OCI-LY1 (cell line): ENCODE data around the gene ALDH1B1.

Experiments
- EZH2 ChIP-seq: fragments of 200-600 bp; sonication (generic), shearing (Covaris generic); IDR thresholded peaks from 2 replicates; pipeline ENCODE4 v1.8.0; 2017; ENCODE audit warnings: borderline replicate concordance, mixed run types, mild to moderate bottlenecking, antibody characterized with exemption, low read length, moderate library complexity, mixed read lengths
- TF ChIP-seq, protein P1 (sequence below): fragments of 200-600 bp; sonication (generic), shearing (Covaris generic); IDR thresholded peaks from 2 replicates; pipeline ENCODE4 v1.5.1; 2017; ENCODE audit warnings: mild to moderate bottlenecking, antibody characterized with exemption, low read length, moderate library complexity, mixed read lengths

DNA sequence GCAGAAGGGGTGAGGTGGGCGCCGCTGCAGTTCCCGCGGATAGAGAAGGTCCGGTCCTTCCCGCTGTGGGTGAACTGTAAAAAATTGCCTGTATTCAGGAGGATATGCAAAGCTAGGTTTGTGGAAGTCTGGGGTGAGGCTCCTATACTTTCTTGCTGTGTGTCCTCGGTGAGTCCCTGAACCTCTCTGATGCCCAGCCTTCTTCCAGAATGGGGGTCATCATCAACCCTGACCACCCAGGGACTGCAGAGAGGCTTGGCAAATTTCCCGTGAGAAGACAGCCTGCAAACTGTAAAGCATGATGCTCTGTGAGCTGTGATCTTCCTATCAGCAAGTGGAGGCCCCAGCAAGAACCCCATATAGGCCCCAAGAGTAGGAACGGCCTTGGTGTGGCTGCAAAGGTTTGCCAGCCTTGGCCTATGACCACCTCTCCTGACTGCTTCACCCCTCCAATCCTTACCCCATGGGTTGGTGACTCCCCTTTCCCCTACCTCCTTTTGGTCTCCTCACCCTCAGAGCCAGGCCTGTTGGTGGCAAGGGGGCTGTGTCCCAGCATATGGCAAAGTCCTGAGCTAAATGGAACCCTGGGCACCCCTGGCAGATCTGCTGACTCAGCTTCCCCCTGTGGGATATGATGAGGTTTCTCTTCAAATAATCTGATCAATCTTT lies 760 bp downstream of the ALDH1B1 start:
- TF ChIP-seq, protein P1, sequence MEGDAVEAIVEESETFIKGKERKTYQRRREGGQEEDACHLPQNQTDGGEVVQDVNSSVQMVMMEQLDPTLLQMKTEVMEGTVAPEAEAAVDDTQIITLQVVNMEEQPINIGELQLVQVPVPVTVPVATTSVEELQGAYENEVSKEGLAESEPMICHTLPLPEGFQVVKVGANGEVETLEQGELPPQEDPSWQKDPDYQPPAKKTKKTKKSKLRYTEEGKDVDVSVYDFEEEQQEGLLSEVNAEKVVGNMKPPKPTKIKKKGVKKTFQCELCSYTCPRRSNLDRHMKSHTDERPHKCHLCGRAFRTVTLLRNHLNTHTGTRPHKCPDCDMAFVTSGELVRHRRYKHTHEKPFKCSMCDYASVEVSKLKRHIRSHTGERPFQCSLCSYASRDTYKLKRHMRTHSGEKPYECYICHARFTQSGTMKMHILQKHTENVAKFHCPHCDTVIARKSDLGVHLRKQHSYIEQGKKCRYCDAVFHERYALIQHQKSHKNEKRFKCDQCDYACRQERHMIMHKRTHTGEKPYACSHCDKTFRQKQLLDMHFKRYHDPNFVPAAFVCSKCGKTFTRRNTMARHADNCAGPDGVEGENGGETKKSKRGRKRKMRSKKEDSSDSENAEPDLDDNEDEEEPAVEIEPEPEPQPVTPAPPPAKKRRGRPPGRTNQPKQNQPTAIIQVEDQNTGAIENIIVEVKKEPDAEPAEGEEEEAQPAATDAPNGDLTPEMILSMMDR, result no peak
- no peak for TF ChIP-seq EZH2
